WTC11 (cell line): Measurements from ENCODE around the gene UBE2J2. TPM values are rescaled to one million over a fixed set of nuclear protein-coding genes. Genes with fewer than 3 reads are reported as not detected.

ENCODE experiments used
- ATAC-seq: fragments of 200-7000 bp; cut with Tn5 transposase; 2 replicates; pipeline ENCODE4 v1.10.0; 2021; ENCODE audit warnings: mild to moderate bottlenecking, moderate library complexity
- CTCF ChIA-PET: fragments of 300-600 bp; sonication (Branson Sonifier 250); formaldehyde crosslinking; loops from one replicate; lab custom pipeline; 2021; ENCODE audit warnings: antibody characterized with exemption; lab: Charles Lee
- POLR2A ChIA-PET: fragments of 350-600 bp; sonication (Branson Sonifier 250); formaldehyde crosslinking; loops from one replicate; lab custom pipeline; 2021; ENCODE audit warnings: antibody characterized with exemption; lab: Charles Lee
- DNase-seq: peaks from one replicate; pipeline ENCODE4 v3.0.0; 2021; ENCODE audit warnings: low spot score
- H3K27ac Mint-ChIP-seq: 2 replicates; pipeline ENCODE4 v1.8.0; 2021; ENCODE audit warnings: mixed read lengths
- H3K27me3 Mint-ChIP-seq: 2 replicates; pipeline ENCODE4 v1.8.0; 2021; ENCODE audit warnings: low read depth, mild to moderate bottlenecking, moderate library complexity, mixed read lengths
- H3K36me3 Mint-ChIP-seq: 2 replicates; pipeline ENCODE4 v1.8.0; 2021; ENCODE audit warnings: mixed read lengths
- H3K4me1 Mint-ChIP-seq: 2 replicates; pipeline ENCODE4 v1.8.0; 2022; ENCODE audit warnings: mixed read lengths
- H3K4me3 Mint-ChIP-seq: 2 replicates; pipeline ENCODE4 v1.8.0; 2021; ENCODE audit warnings: mild to moderate bottlenecking, moderate library complexity, mixed read lengths
- H3K9me3 Mint-ChIP-seq: 2 replicates; pipeline ENCODE4 v1.8.0; 2021; ENCODE audit warnings: mixed read lengths
- AFF4 ChIP-seq: sonication (generic); formaldehyde crosslinking; IDR thresholded peaks from 2 replicates; pipeline ENCODE4 v1.8.1; 2023; ENCODE audit warnings: mild to moderate bottlenecking, missing genetic modification reagents, borderline replicate concordance
- ARID4B ChIP-seq: sonication (generic); formaldehyde crosslinking; IDR thresholded peaks from 2 replicates; pipeline ENCODE4 v1.8.0; 2023; ENCODE audit warnings: missing genetic modification reagents, mild to moderate bottlenecking, borderline replicate concordance
- CTCF ChIP-seq: fragments of 200-600 bp; IDR thresholded peaks from 2 replicates; pipeline ENCODE4 v1.8.0; 2022; ENCODE audit warnings: antibody characterized with exemption
- MYBL2 ChIP-seq: sonication (generic); formaldehyde crosslinking; IDR thresholded peaks from 2 replicates; pipeline ENCODE4 v1.8.1; 2023; ENCODE audit warnings: mild to moderate bottlenecking, moderate library complexity, missing genetic modification reagents
- NR1H2 ChIP-seq: sonication (generic); formaldehyde crosslinking; IDR thresholded peaks from 2 replicates; pipeline ENCODE4 v1.9.0; 2021; ENCODE audit warnings: mild to moderate bottlenecking, moderate library complexity, missing genetic modification reagents
- STAT6 ChIP-seq: sonication (generic); formaldehyde crosslinking; conservative IDR thresholded peaks from 2 replicates; pipeline ENCODE4 v1.8.1; 2023; ENCODE audit warnings: mild to moderate bottlenecking, low read depth, missing genetic modification reagents, moderate library complexity
- TP53 ChIP-seq: sonication (generic); formaldehyde crosslinking; IDR thresholded peaks from 2 replicates; pipeline ENCODE4 v1.8.1; 2023; ENCODE audit warnings: mild to moderate bottlenecking, missing genetic modification reagents
- ZNF219 ChIP-seq: sonication (generic); formaldehyde crosslinking; IDR thresholded peaks from 2 replicates; pipeline ENCODE4 v1.8.0; 2023; ENCODE audit warnings: missing genetic modification reagents, mild to moderate bottlenecking, borderline replicate concordance
- ZNF423 ChIP-seq: fragments of 250-450 bp; sonication (Bioruptor Pico); IDR thresholded peaks from 2 replicates; pipeline ENCODE4 v2.1.2; 2022; ENCODE audit warnings: mild to moderate bottlenecking, moderate library complexity
- ZNF671 ChIP-seq: fragments of 250-450 bp; sonication (Bioruptor Pico); IDR thresholded peaks from 2 replicates; pipeline ENCODE4 v1.8.0; 2021; ENCODE audit warnings: mild to moderate bottlenecking
- ZSCAN18 ChIP-seq: fragments of 250-450 bp; sonication (Bioruptor Pico); IDR thresholded peaks from 2 replicates; pipeline ENCODE4 v2.1.2; 2022; ENCODE audit warnings: mild to moderate bottlenecking, moderate library complexity
- total RNA-seq: library from RNA; stranded (reverse); gene quantifications from 3 replicates; pipeline ENCODE4 v1.2.3, GENCODE V29; 2021

Gene UBE2J2
- total RNA-seq, 1 experiment from 2014 or later = 72.2 TPM

GRCh38 chr1:1212780-1213344 lies 60.8 kb downstream of the UBE2J2 start:
- ATAC-seq (no peak), DNase-seq (no peak)
- no peak for TF ChIP-seq STAT6 (CRISPR knock-in tag)
- no peak for TF ChIP-seq TP53 (CRISPR knock-in tag)
- TF ChIP-seq NR1H2 (CRISPR knock-in tag) = no peak
- TF ChIP-seq ZNF219 (CRISPR knock-in tag) = no peak
- TF ChIP-seq AFF4 = no peak
- no peak for TF ChIP-seq MYBL2
- no peak for TF ChIP-seq CTCF
- TF ChIP-seq ZSCAN18 (CRISPR knock-in tag) = no peak
- no peak for TF ChIP-seq ZNF671 (CRISPR knock-in tag)
- TF ChIP-seq ARID4B (CRISPR knock-in tag) = no peak
- no peak for TF ChIP-seq ZNF423 (CRISPR knock-in tag)
- no peaks in the 10 kb centered on the region for H3K36me3 Mint-ChIP-seq
- no peaks in the 10 kb centered on the region for H3K4me1 Mint-ChIP-seq
- no peaks in the 10 kb centered on the region for H3K9me3 Mint-ChIP-seq
- H3K27me3 Mint-ChIP-seq = no peaks in the 10 kb centered on the region
- H3K4me3 Mint-ChIP-seq = no peak overlapping the region
- POLR2A ChIA-PET = no interaction called here
- H3K27ac Mint-ChIP-seq = no peak overlapping the region
- CTCF ChIA-PET = no interaction called here
